Esophagus squamous epithelium (tissue), 5 donors: ENCODE measurements around the gene STMN3. TPM values are rescaled to one million over a fixed set of nuclear protein-coding genes. Genes with fewer than 3 reads are reported as not detected.

Experiments
- DNase-seq: peaks from one replicate; lab custom pipeline; 2025; lab: John Stamatoyannopoulos, UW
- H3K27ac ChIP-seq, 4 donors: fragments of 200-600 bp; sonication (generic); one replicate each; pipeline ENCODE4 v1.5.1; 2016 to 2019; ENCODE audit warnings: mild to moderate bottlenecking in 1 of 4
- H3K27me3 ChIP-seq, 4 donors: fragments of 200-600 bp; sonication (generic); 1 replicate in 3 of 4; 2 replicates in 1 of 4; pipeline versions ENCODE4 v1.5.1 to v1.6.0; 2017 to 2021; ENCODE audit warnings: antibody characterized with exemption in 1 of 4
- H3K36me3 ChIP-seq, 3 donors: fragments of 200-600 bp; sonication (generic); one replicate each; pipeline ENCODE4 v1.5.1; 2016 to 2019
- H3K4me1 ChIP-seq, 3 donors: fragments of 200-600 bp; sonication (generic); one replicate each; pipeline ENCODE4 v1.5.1; 2017 to 2019
- H3K4me3 ChIP-seq, 4 donors: fragments of 200-600 bp; sonication (generic); 1 replicate in 3 of 4; 2 replicates in 1 of 4; pipeline ENCODE4 v1.5.1; 2016 to 2019; ENCODE audit warnings: mild to moderate bottlenecking in 2 of 4, moderate library complexity in 1 of 4
- H3K9me3 ChIP-seq, 3 donors: fragments of 200-600 bp; sonication (generic); one replicate each; pipeline ENCODE4 v1.5.1; 2016 to 2019
- CTCF ChIP-seq, 6 experiments: fragments of 450-650 bp in 4 of 6; fragments of 200-600 bp in 2 of 6; sonication (generic) in 2 of 6; IDR thresholded peaks; one replicate each; pipeline ENCODE4 v1.5.1; 2016 to 2019; ENCODE audit warnings: antibody characterized with exemption in 6 of 6, mild to moderate bottlenecking in 4 of 6, moderate library complexity in 4 of 6
- POLR2A ChIP-seq, 4 donors: fragments of 450-650 bp; IDR thresholded peaks; one replicate each; pipeline ENCODE4 v1.6.1; 2017; ENCODE audit warnings: antibody characterized with exemption in 4 of 4, mild to moderate bottlenecking in 4 of 4, moderate library complexity in 3 of 4
- WGBS, 2 donors: methylation state at CpG; one replicate each; pipeline ENCODE4 v1.1.5; 2018; 5-methylcytosine and 5-hydroxymethylcytosine counted together
- intact Hi-C: fragments of 100-400 bp; cut with DNase I; formaldehyde crosslinking; loops from one replicate; pipeline ENCODE4 v1.15.0; 2022
- total RNA-seq, 4 donors: library from RNA; depleted of rRNA; stranded (reverse); fragments of >200 nt; gene quantifications; one replicate each; pipeline ENCODE4 v1.1.0, GENCODE V29; 2016
- donor health status: DM: yes; HTN: yes; CAD: no.

The STMN3 gene
- total RNA-seq, 4 donors from 2014 or later: 1.9 to 8.4 (median 4.5) TPM

- TF ChIP-seq POLR2A (IDR thresholded peaks at IDR 0.05) (no peak), CTCF (IDR thresholded peaks at IDR 0.05) (no peak)
- H3K4me3 ChIP-seq: no peak overlapping the region
- no peak for DNase-seq
- no peaks in the 10 kb centered on the region for H3K27me3 ChIP-seq
- H3K4me1 ChIP-seq: peaks cover 0 to 10% (median 3%) of the 10 kb centered on the region in 3 donors
- peaks cover 0 to 55% (median 0%) of the 10 kb centered on the region in 3 donors for H3K36me3 ChIP-seq
- no peaks in the 10 kb centered on the region for H3K9me3 ChIP-seq
- H3K27ac ChIP-seq: no peak overlapping the region
- intact Hi-C loops: no loop called here
- 88% methylated on average over 13 of the region's 13 CpGs; no CpG with 5 or more reads in 1 of the 2 donors for WGBS, 2 donors
These were observed 33.7 kb downstream of the STMN3 start for GRCh38 chr20:63619505-63619904.

DNA sequence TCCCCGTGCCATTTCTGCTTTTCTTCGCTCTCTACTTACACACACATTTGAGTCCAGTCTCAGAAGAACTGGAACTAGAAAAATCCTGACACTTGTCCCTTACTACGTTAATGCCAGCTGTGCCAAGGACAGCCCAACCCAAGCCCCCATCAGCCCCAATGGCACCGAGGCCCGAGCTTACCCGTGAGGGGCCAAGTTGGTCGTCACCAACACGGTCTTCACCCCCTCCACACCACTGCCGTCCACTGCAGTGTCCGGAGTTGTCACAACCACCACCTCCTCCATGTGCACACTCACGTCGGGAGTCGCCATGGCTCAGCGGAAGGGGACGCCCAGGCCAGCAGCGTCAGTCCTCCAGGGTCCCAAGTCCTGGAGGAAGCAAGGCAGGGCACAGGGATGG, 34.1 kb downstream of the STMN3 start:
- Histone ChIP-seq H3K4me3 (no peak overlapping the region), H3K9me3 (no peaks in the 10 kb centered on the region), H3K36me3 (peaks cover 0 to 55% (median 0%) of the 10 kb centered on the region in 3 donors), H3K4me1 (peaks cover 0 to 10% (median 3%) of the 10 kb centered on the region in 3 donors), H3K27me3 (no peaks in the 10 kb centered on the region), H3K27ac (no peak overlapping the region)
- 93 to 99% methylated on average over 12 to 15 of the region's 16 CpGs for WGBS, 2 donors
- intact Hi-C loops: no loop called here
- DNase-seq: no peak
- TF ChIP-seq CTCF (IDR thresholded peaks at IDR 0.05): no peak
- no peak for TF ChIP-seq POLR2A (IDR thresholded peaks at IDR 0.05)

DNA sequence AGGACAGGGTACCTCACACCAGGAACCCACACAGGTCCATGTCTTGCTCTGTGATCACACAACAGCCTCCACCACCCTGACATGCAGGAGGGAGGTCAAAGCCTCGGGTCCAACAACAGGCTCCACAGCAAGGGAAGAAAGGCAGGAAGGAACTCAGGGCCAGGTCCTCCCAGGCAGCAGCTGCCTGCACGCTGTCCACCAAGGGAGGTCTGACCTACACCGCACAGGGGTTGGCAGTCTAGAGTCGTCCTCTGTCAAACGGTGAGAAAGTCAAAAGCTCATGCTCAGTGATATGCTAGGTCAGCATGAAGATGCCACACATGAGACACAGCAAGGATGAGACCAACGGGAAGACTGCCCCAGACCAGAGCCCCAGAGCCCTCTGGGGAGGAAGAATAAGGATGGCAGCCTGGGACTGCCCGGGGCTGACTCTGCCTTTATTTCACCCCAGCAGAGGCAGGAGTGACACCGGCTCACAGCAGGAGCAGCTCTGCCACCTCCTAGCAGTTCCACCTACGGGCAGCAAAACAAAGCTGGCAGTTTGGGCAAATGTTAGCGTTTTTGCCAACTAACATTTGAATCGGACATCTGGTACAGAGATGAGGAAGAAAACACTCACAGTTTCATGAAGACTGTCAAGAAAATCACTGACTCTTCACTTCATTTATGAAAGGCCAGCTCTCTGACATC, 34.8 kb downstream of the STMN3 start:
- TF ChIP-seq POLR2A (IDR thresholded peaks at IDR 0.05) (no peak), CTCF (IDR thresholded peaks at IDR 0.05) (no peak)
- Histone ChIP-seq H3K27ac (no peak overlapping the region), H3K4me3 (no peak overlapping the region), H3K9me3 (no peaks in the 10 kb centered on the region), H3K27me3 (no peaks in the 10 kb centered on the region), H3K4me1 (peaks cover 0 to 10% (median 3%) of the 10 kb centered on the region in 3 donors), H3K36me3 (peaks cover 0 to 59% (median 0%) of the 10 kb centered on the region in 3 donors)
- WGBS, 2 donors: 88 to 89% methylated on average over 8 to 10 of the region's 11 CpGs
- DNase-seq: no peak
- intact Hi-C loops: no loop called here

DNA sequence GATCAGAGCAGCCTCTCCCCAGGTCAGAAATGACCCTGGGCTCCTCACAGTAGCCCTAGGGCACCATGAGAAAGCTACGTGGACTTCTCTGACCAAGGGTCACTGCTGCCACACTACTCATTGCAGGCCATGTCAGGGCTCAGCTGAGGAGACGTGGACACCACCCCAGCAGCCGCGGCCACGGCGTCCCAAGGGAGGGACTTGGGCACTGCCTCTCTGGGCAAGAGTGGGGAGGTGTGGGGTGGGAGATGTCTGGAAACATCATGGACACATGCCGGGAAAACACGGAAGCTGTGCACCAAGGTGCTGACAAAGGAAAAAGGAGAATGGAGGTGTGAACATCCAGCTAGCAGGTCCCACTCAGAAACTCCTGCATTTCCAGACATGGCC, 35.4 kb downstream of the STMN3 start:
- Histone ChIP-seq H3K9me3 (no peaks in the 10 kb centered on the region), H3K27ac (no peak overlapping the region), H3K27me3 (no peaks in the 10 kb centered on the region), H3K36me3 (peaks cover 0 to 59% (median 0%) of the 10 kb centered on the region in 3 donors), H3K4me3 (no peak overlapping the region), H3K4me1 (peaks cover 0 to 10% (median 3%) of the 10 kb centered on the region in 3 donors)
- WGBS, 2 donors: 60% methylated on average over 2 of the region's 8 CpGs; no CpG with 5 or more reads in 1 of the 2 donors
- TF ChIP-seq POLR2A (IDR thresholded peaks at IDR 0.05) (no peak), CTCF (IDR thresholded peaks at IDR 0.05) (no peak)
- no peak for DNase-seq
- intact Hi-C loops: no loop called here

- H3K4me3 ChIP-seq: no peak overlapping the region
- H3K27me3 ChIP-seq: no peaks in the 10 kb centered on the region
- intact Hi-C loops: no loop called here
- peaks cover 0 to 10% (median 6%) of the 10 kb centered on the region in 3 donors for H3K4me1 ChIP-seq
- 85 to 91% methylated on average over 6 to 10 of the region's 41 CpGs for WGBS, 2 donors
- DNase-seq: no peak
- peaks cover 0 to 59% (median 0%) of the 10 kb centered on the region in 3 donors for H3K36me3 ChIP-seq
- TF ChIP-seq CTCF (IDR thresholded peaks at IDR 0.05): no peak
- TF ChIP-seq POLR2A (IDR thresholded peaks at IDR 0.05): no peak
- H3K9me3 ChIP-seq: no peaks in the 10 kb centered on the region
- no peak overlapping the region for H3K27ac ChIP-seq
These were observed 35.9 kb downstream of the STMN3 start for GRCh38 chr20:63617092-63617875.
